GM12874 (cell line): ENCODE results near the gene IRAK1.

ENCODE experiments used
- TF ChIP-seq, protein P1 (sequence below): IDR thresholded peaks from 2 replicates; pipeline ENCODE4 v1.5.1; 2011; ENCODE audit warnings: low read depth, mild to moderate bottlenecking, control low read depth, low read length, moderate library complexity; ENCODE audit not compliant: insufficient read depth

Gene IRAK1

GRCh38 chrX:154038656-154039055 is 19.0 kb upstream of the IRAK1 start:
- TF ChIP-seq, protein P1, sequence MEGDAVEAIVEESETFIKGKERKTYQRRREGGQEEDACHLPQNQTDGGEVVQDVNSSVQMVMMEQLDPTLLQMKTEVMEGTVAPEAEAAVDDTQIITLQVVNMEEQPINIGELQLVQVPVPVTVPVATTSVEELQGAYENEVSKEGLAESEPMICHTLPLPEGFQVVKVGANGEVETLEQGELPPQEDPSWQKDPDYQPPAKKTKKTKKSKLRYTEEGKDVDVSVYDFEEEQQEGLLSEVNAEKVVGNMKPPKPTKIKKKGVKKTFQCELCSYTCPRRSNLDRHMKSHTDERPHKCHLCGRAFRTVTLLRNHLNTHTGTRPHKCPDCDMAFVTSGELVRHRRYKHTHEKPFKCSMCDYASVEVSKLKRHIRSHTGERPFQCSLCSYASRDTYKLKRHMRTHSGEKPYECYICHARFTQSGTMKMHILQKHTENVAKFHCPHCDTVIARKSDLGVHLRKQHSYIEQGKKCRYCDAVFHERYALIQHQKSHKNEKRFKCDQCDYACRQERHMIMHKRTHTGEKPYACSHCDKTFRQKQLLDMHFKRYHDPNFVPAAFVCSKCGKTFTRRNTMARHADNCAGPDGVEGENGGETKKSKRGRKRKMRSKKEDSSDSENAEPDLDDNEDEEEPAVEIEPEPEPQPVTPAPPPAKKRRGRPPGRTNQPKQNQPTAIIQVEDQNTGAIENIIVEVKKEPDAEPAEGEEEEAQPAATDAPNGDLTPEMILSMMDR: no peak

- TF ChIP-seq, protein P1: no peak
Observed at GRCh38 chrX:154037754-154038153, 18.1 kb upstream of the IRAK1 start.

GRCh38 chrX:154036513-154036912 is 16.8 kb upstream of the IRAK1 start:
- TF ChIP-seq, protein P1: no peak

- TF ChIP-seq, protein P1: no peak
Observed at GRCh38 chrX:154033848-154034247, 14.1 kb upstream of the IRAK1 start.

- TF ChIP-seq, protein P1: no peak
Observed at GRCh38 chrX:154032653-154033052, 13.0 kb upstream of the IRAK1 start.

DNA sequence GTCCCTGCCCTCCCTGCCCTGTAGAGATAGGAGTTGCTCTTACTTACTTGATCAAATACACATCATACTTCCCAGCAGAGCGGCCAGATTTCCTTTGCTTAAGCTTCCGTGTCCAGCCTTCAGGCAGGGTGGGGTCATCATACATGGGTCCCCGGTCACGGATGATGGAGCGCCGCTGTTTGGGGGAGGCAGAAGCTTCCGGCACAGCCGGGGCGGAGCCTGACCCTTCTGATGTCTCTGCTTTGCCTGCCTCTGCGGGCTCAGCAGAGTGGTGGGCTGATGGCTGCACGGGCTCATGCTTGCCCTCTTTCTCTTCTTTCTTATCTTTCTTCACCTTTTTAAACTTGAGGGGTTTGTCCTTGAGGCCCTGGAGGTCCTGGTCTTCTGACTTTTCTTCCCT is 12.5 kb upstream of the IRAK1 start:
- TF ChIP-seq, protein P1: no peak

DNA sequence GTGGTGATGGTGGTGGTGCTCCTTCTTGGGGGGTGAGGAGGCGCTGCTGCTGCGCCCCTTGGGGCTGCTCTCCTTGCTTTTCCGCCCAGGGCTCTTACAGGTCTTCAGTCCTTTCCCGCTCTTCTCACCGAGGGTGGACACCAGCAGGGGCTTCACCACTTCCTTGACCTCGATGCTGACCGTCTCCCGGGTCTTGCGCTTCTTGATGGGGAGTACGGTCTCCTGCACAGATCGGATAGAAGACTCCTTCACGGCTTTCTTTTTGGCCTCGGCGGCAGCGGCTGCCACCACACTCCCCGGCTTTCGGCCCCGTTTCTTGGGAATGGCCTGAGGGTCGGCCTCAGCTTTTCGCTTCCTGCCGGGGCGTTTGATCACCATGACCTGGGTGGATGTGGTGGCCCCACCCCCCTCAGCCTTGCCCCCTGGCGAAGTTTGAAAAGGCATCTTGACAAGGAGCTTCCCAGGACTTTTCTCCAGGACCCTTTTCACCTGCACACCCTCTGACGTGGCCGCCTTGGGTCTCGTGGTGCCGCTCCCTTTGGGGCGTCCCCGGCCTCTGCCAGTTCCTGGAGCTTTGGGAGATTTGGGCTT is 11.1 kb upstream of the IRAK1 start:
- TF ChIP-seq, protein P1: no peak
